Stimulated activated CD8-positive, alpha-beta memory T cell treated with anti-CD3 and anti-CD28 coated beads, Interleukin-12 subunit alpha, Interleukin-12 subunit beta, amount 100 ng/mL, for 24 hours (primary cell): ENCODE data around the gene SAXO1.
"Not testable (repeated sequence)": the region's sequence is repeated elsewhere in the genome, so short reads cannot be mapped to it uniquely, and the experiment has no call there.

Experiments
- DNase-seq: peaks from one replicate; pipeline ENCODE4 v3.0.0-alpha.2; 2020; ENCODE audit errors: extremely low read depth

Gene SAXO1

DNA sequence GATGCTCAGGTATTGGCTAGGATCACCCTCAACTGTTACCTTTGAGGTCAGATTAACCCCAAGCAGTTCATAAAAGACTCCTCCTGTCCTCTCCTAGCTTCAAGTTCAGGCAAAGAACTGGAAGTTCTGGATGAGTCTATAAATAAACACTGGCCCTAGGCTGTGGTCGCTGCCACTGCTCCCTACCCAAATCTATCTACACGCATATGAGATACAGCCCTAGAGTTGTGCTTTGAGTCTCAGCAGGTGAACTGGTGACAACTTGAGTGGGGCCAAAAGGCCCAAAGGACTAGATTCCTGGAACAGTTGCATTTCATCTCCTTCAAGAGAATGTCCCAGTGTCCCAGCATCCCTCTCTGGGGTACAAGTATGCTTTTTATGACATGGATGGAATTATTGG, 62.6 kb downstream of the SAXO1 start:
- DNase-seq, result no peak

DNA sequence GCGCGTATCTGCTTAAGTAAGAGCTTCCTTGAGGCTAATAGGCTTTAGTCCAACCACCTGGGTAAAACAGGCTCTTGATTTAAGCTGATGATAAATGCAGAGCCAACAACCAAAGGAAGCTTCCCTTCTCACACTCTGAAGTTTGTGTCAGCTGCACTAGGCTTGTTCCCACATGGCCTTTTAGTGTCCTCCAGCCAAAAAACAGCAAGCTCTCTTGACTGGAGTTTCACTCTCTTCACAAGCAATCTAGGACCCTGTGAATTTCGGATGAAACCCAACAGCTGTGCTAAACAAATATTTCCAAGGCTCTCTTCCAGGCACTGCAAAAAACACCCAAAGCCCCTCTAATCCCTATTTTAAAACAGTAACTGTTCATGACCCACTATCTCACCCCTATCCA, 63.9 kb downstream of the SAXO1 start:
- DNase-seq, result no peak

DNA sequence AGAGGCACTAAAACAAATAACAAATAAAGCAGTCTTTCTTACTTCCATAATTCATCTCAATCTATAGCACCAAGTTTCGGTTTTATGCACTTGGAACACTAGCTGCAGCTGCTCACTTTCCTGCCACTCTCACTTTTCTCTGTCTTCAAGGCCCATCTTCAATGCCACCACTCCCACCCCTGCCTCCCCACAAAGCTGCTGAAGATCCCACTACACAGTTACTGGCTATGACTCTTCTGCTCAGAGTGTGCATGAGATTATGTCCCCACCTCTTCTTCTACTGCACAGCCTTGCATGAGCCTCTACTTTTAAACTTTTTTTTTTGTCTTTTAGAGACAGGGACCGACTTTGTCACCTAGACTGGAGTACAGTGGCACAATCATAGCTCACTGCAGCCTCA, 77.4 kb downstream of the SAXO1 start:
- no peak for DNase-seq

DNA sequence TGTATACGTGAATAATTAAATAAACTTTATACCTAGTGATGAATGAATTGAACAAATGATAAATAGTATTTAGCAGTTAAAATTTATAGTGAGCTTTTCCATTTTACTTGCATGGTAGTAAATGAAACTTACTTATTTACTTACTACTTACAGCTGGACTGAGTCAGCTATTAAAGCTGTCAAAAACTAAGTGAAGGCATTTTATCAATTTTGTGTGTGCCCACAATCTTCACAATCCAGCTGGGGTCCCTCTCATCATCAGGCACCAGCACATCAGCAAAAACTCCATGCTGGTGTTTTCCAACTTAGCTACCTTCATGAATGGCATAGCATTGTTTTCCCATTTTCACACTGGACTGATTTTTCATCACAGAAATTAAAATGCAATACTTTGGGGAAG, 81.1 kb downstream of the SAXO1 start:
- no peak for DNase-seq

DNA sequence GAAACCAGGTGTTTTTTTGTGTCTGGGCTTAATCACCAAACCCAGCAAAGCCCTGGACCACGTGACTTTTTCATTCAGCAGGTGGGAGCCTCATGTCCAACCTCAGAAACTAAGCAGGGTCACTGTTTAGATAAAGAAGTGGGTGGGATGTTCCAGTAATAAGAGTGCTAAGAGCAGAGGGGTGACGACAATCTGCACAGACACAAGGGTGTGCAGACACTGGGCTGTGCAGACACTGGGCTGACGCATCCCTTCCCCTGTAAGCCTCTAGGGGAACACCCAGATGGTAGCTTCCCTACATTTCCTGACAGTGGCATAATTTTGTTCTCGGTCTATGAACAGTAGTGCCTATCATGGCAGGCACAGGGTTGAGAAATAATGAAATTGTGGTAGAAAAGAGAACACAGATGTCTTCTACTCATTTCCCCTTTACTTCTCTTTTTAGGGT, 85.1 kb downstream of the SAXO1 start:
- DNase-seq, result no peak

DNA sequence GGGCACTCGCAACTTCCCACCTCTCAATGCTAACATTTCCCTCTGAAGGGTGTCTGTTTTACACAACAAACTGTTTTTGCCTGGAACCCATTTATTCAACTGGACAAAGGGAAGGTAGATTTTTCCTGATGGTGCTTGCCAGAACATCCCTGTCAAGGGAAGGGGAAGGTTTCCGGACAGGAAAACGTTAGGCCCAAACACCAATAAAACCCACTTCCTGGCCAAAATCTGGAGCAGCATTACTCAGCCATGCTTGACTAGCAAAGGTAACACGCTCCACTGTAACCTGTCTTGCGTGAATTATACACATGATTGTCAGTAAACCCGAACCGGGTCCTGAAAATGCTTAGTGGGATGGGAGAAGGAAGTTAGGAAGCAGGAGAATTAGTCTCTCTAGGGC, 90.2 kb downstream of the SAXO1 start:
- no peak for DNase-seq

DNA sequence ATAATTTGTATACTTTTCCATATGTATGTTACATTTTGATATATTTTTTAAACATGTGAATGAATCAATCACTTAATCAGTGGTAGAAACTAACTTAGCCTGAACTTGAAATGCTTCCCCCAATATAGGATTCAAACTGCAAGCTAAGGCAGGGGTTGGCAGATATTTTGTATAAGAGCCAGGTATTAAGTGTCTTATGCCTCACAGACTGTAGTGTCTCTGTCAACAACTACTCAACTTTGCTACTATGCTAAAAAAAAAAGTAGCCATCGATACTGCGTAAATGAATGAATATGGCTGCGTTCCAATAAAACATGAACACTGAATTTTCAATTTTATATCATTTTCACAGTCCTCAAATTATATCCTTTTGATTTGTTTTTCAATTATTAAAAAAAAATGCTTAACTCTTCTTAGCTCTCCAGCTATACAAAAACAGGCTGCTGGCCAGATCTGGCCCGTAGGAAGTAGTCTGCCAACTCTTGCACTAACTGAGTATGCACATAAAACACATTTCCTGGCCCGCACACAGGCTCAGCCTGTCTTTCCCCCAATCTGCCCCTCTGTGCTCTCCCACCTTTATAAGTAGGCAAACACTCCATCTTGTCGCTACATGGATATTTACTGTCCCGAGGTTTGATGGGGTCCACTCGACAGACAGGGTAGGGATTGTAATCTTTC, 91.8 kb downstream of the SAXO1 start:
- DNase-seq, result no peak

GRCh38 chr9:18939943-18940342, 93.1 kb downstream of the SAXO1 start:
- no peak for DNase-seq

DNA sequence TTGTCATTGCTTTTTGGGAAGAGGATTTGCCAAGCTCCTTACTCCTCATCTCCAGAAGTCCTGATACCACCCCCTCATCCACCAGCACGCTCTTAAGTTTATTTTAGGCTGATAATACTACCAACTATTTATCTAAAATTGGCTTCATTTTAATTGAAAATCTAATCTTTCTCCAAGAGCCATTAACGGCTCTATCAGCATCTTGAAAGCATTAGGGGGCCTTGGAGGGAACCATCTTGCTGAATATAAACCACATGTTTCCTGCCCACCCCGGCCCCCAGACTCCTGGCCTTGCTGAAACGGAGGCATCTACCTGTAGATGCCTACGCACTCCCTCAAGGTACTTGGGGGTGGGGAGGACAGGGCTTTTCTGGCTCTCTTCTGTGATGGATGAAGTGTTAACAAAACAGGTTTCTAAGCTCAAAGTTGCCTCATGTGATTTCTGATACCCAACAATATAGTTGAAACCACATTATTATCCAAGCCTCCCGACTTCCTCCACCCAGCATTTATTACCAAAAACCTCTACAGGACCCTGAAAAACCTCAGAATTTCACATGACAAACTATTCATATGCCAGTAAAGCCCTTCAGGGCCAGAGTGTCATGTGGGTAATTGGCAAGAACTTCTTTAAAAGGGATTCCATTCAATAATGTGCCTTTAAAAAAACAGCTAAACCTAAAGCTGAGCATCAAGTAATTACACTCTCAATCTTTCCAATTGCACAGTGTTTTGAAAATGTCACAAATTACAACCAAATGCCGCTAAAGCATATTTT, 96.7 kb downstream of the SAXO1 start:
- no peak for DNase-seq

- DNase-seq, result no peak
Measured at GRCh38 chr9:18935541-18935940, 97.5 kb downstream of the SAXO1 start.

DNA sequence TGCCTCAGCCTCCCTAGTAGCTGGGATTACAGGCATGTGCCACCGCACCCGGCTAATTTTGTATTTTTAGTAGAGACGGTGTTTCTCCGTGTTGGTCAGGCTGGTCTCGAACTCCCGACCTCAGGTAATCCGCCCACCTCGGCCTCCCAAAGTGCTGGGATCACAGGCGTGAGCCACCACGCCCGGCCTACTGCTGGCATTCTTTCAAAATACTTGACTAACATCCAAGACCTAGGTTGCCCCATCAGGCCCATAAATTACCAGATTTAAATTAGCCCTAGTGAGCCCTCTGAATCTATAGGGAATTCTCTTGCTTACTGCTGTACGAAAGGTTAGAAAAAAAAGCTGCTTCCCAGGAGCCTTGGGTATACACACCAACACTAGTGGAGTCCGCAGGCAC, 102.4 kb downstream of the SAXO1 start:
- not testable (repeated sequence) for DNase-seq

DNA sequence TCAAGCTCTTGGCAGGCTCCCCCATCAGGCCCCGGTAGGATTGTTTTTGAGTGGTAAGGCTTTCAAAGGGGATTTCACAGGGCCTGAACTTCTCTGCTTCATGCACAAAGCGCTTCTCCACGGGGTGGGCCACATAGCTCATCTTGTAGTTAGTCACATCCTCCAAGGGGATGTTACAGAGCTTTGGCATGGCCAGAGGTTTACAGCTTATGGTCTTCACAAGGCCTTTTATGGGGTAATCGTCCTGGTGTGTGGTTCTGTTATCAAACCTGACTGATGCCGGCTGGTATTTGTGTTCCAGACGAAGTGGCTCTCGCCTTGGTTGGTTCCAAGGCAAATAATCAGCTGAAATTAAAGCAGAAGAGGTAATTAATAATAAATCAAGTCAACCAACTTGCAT, 104.3 kb downstream of the SAXO1 start:
- DNase-seq, result no peak

DNA sequence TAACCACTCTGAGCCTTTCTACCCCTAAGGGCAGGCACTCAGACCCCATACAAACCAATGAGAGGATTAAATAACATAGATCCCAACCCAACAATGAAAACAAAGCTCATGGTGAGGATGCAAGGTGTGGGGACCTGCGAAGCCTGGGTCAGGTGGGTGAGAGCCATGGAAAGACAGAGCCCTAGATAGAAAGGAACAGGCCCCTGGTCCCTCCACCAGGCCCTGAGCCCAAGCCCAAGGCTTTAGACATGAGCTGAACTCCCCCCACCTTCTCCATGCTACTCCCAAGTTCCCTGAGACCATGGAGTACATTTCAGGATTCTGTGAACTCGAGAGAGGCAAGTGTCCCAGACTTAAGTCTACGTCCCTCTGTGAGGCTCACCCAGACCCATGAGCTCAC, 106.5 kb downstream of the SAXO1 start:
- no peak for DNase-seq

- no peak for DNase-seq
Measured at GRCh38 chr9:18925880-18926279, 107.1 kb downstream of the SAXO1 start.

- no peak for DNase-seq
Measured at GRCh38 chr9:18923671-18924430, 109.2 kb downstream of the SAXO1 start.

DNA sequence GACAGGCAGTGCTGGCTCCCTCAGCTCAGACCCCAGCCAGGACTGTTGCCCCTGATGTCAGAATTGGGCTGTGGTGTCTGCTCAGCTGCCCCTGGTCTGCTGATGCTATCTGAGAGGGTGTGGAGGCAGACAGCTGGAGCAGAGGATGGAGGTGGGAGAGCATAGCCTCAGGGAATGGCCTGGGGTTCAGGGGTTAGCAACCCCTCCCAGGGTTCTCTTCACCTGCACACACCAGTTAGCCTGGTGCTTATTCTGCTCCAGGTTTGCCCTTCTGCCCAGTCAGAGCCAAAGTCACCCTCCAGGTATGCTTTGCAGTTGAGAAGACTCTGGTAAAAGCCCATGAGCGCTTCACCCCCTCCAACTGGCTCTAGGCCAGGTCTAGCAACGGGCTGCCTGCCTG, 109.8 kb downstream of the SAXO1 start:
- DNase-seq, result no peak

GRCh38 chr9:18922161-18922885, 110.7 kb downstream of the SAXO1 start:
- no peak for DNase-seq

DNA sequence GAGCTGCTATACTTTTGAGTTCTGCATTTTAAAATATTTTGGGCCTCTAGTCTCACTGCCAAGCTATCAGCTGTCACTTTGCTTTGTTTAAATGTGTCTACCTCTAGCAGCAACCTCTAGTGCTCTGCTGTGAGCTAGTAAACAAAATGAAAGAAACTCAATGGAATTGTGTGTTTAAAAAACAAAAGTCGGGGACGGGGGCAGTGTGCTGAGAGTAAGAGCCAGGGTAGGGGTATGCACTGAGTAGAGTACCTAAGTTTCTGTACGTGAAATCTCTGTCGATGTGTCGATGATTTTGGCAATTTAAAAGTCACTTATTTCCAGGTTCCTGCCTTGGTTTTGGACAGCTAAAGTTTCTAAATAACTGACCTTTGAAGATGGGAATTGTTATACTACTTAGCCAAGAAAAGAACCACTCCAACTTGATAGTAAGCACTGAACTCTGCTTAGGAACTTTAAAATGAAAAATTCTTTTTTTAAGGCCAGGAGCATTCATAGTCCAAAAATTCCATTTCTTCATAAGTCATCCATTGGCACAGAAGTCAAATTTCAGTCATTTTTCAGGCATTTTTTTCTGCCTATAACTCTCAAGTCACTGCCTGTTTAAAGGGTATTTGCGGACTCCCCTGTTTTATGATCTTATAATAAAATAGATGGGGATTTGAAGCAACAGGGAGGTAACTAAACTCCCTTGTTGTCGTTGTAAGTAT, 111.5 kb downstream of the SAXO1 start:
- DNase-seq, result no peak

DNA sequence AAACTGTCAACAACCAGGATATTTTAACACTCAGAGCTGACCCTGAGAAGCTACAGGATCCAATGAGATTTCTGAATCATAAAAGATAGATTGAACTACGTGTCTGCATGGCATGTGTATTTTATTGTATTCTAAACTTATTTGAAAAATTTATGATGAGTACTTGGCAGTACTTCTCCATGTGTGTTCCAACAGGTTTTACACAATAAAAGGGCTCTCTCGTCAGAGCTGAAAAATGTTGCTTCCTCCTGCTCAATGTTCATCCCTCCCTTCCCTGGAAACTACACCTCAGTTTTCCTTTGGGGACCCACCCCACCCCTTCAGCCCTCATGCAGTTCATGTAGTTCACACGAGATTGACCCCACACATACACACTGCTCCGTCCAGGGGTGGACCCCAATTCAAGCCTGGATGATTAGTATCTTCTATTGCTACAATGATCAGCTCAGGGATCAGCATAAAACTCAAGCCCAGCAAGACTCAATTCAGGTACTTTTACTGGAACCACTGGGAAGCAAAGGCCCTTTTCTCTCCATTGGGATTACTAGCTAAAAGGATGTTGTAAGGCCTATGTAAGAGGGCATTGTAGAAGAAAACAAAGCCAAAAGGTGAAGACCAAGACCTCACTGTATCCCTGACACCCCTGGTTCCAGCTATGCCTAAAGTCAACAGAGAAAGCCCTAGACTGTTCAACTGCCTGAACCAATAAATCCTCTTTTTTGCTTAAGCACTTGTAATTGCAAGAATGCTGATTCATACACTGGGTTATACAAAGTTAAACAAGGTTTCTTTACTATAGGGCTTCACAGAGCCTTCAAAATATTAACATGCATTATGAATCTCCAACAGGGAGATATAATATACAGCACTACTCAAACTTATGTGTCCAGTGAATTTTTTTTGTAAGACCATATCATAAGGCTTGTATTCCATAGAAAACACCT, 112.6 kb downstream of the SAXO1 start:
- DNase-seq, result no peak

- DNase-seq, result no peak
Measured at GRCh38 chr9:18911714-18912342, 121.2 kb downstream of the SAXO1 start.
